Measurements from ENCODE around the gene ARMC5. TPM values are rescaled to one million over a fixed set of nuclear protein-coding genes. Genes with fewer than 3 reads are reported as not detected.

ARMC5 gene
- total and polyA plus RNA-seq, 10 of the 15 experiments (the other 5 are each of a cell fraction or from before 2014, with no cell fraction given): 0.06 to 13.2 (median 5.6) TPM

- Histone ChIP-seq H4K20me1 (ENCODE audit: control insufficient read depth, insufficient read depth) (no peaks in the 10 kb centered on the region), H3K79me2 (ENCODE audit: control insufficient read depth, insufficient read depth, low read length) (no peaks in the 10 kb centered on the region), H3K27ac (ENCODE audit: control insufficient read depth, insufficient read depth) (no peak overlapping the region), H3K9ac (ENCODE audit: control insufficient read depth, insufficient read depth, low read length) (no peak overlapping the region), H3K27me3 (replicated peaks in 1 of 2; ENCODE audit: control insufficient read depth in 2 of 2, insufficient read depth in 2 of 2, low read length in 1 of 2) (no peaks in the 10 kb centered on the region; a peak in 1 of 4 replicates), H3K4me2 (ENCODE audit: control insufficient read depth, insufficient read depth) (no peak overlapping the region), H2AFZ (ENCODE audit: control insufficient read depth, low read depth, low read length) (no peak overlapping the region), H3K4me1 (ENCODE audit: control insufficient read depth, insufficient read depth, low read length) (peaks cover 11% of the 10 kb centered on the region), H3K9me3 (replicated peaks; ENCODE audit: control insufficient read depth, insufficient read depth, low read length) (no peaks in the 10 kb centered on the region; the same call in 2 of the 3 replicates), H3K4me3 (no peak overlapping the region), H3K36me3 (ENCODE audit: control insufficient read depth in 2 of 2, insufficient read depth in 2 of 2, low read length in 1 of 2) (no peaks in the 10 kb centered on the region)
- SMC1A ChIA-PET (ENCODE audit: uncharacterized antibody, unreplicated experiment): no interaction called here
- intact Hi-C loops (cut with micrococcal nuclease; ENCODE audit: unreplicated experiment): no loop called here
- WGBS (ENCODE audit: insufficient coverage, insufficient replicate concordance, low lambda C conversion rate, missing lambda C conversion rate): 4% methylated on average over 5 of the region's 5 CpGs
- POLR2A ChIA-PET: no interaction called here
- in situ Hi-C loops (cut with MboI): no loop called here
- RAD21 ChIA-PET (ENCODE audit: unreplicated experiment): no interaction called here
- CTCF ChIA-PET: no interaction called here
- ATAC-seq (no peak), FAIRE-seq (no peak), DNase-seq (ENCODE audit: low read depth, low spot score) (no peak)
- no TSS peak for BruUV-seq (replicated peaks)
- TF ChIP-seq USF2 (IDR thresholded peaks at IDR 0.05; ENCODE audit: borderline replicate concordance, low read depth, low read length): no peak
- no peak for TF ChIP-seq KDM1A (IDR thresholded peaks at IDR 0.05; ENCODE audit: borderline replicate concordance)
- TF ChIP-seq, protein P1, sequence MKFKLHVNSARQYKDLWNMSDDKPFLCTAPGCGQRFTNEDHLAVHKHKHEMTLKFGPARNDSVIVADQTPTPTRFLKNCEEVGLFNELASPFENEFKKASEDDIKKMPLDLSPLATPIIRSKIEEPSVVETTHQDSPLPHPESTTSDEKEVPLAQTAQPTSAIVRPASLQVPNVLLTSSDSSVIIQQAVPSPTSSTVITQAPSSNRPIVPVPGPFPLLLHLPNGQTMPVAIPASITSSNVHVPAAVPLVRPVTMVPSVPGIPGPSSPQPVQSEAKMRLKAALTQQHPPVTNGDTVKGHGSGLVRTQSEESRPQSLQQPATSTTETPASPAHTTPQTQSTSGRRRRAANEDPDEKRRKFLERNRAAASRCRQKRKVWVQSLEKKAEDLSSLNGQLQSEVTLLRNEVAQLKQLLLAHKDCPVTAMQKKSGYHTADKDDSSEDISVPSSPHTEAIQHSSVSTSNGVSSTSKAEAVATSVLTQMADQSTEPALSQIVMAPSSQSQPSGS (IDR thresholded peaks at IDR 0.05; ENCODE audit: low read length): no peak
- no peak for TF ChIP-seq NR2C2 (IDR thresholded peaks at IDR 0.05; ENCODE audit: borderline replicate concordance, control insufficient read depth, insufficient read length, low read depth)
- no peak for TF ChIP-seq CUX1 (IDR thresholded peaks at IDR 0.05; ENCODE audit: insufficient replicate concordance, low read depth, low read length)
- no peak for TF ChIP-seq NR2C1 (IDR thresholded peaks at IDR 0.05)
- TF ChIP-seq, protein P2, sequence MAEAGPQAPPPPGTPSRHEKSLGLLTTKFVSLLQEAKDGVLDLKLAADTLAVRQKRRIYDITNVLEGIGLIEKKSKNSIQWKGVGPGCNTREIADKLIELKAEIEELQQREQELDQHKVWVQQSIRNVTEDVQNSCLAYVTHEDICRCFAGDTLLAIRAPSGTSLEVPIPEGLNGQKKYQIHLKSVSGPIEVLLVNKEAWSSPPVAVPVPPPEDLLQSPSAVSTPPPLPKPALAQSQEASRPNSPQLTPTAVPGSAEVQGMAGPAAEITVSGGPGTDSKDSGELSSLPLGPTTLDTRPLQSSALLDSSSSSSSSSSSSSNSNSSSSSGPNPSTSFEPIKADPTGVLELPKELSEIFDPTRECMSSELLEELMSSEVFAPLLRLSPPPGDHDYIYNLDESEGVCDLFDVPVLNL (IDR thresholded peaks at IDR 0.05; ENCODE audit: low read depth, low read length): no peak
- TF ChIP-seq SIX5 (IDR thresholded peaks at IDR 0.05; ENCODE audit: low read depth, low read length, severe bottlenecking): no peak
- no peak for TF ChIP-seq ZNF217 (IDR thresholded peaks at IDR 0.05)
- TF ChIP-seq, protein P3, sequence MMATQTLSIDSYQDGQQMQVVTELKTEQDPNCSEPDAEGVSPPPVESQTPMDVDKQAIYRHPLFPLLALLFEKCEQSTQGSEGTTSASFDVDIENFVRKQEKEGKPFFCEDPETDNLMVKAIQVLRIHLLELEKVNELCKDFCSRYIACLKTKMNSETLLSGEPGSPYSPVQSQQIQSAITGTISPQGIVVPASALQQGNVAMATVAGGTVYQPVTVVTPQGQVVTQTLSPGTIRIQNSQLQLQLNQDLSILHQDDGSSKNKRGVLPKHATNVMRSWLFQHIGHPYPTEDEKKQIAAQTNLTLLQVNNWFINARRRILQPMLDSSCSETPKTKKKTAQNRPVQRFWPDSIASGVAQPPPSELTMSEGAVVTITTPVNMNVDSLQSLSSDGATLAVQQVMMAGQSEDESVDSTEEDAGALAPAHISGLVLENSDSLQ (IDR thresholded peaks at IDR 0.05): no peak
- TF ChIP-seq TBL1XR1 (IDR thresholded peaks at IDR 0.05; ENCODE audit: low read depth, low read length): no peak
- TF ChIP-seq HDAC6 (IDR thresholded peaks at IDR 0.05; ENCODE audit: unreplicated experiment): no peak
- TF ChIP-seq CEBPB (IDR thresholded peaks at IDR 0.05; ENCODE audit: borderline replicate concordance in 1 of 2, low read depth in 2 of 2, low read length in 2 of 2): no peak
Observed at GRCh38 chr16:31413381-31413780, 45.9 kb upstream of the ARMC5 start.

Measured in GM12878 (cell line).